PFSK-1 (cell line): ENCODE results near the gene SIL1.

Experiments used
- FOXP2 ChIP-seq: optimal IDR thresholded peaks from 2 replicates; pipeline ENCODE3; 2011; ENCODE audit warnings: borderline replicate concordance, control low read depth, inconsistent platforms; ENCODE audit not compliant: insufficient read depth; ENCODE audit errors: extremely low read length, extremely low read depth
- POLR2AphosphoS5 ChIP-seq: IDR thresholded peaks from 2 replicates; pipeline ENCODE4 v1.6.1; 2012; ENCODE audit warnings: low read depth, mild to moderate bottlenecking, control low read depth, low read length, moderate library complexity
- SIN3A ChIP-seq: IDR thresholded peaks from 2 replicates; pipeline ENCODE4 v1.6.1; 2012; ENCODE audit warnings: mild to moderate bottlenecking, low read length, moderate library complexity, borderline replicate concordance; ENCODE audit not compliant: insufficient read depth
- TAF1 ChIP-seq: IDR thresholded peaks from 2 replicates; pipeline ENCODE4 v1.6.1; 2012; ENCODE audit warnings: low read length, control low read depth, borderline replicate concordance; ENCODE audit not compliant: insufficient read depth
- TF ChIP-seq, protein P1 (sequence below), 2 experiments: IDR thresholded peaks; 2 replicates each; pipeline versions ENCODE4 v1.6.1 to v1.8.0; 2011 to 2012; ENCODE audit warnings: low read depth in 2 of 2, low read length in 2 of 2, control low read depth in 1 of 2, inconsistent platforms in 1 of 2, mild to moderate bottlenecking in 1 of 2, moderate library complexity in 1 of 2; ENCODE audit not compliant: insufficient read depth in 1 of 2

Gene SIL1

DNA sequence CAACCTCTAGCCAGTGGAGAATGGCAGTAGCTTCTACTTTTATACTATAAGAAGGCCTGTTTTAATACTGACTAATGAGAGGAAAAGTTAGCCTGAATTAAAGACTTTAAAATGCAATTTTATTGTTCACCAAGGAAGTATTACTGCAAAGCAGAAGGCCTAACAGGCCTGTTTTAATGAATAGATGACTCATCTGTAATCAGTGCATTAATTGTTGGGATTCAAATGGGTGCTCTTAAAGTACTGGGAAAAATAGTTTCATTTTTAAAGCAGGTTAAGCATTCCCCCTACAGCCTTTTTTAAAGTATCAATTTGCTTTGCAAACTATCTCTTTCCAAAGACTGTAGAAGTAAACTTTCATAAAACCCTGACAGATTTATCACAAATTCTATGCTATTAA lies 147.7 kb downstream of the SIL1 start:
- no peak for TF ChIP-seq FOXP2
- TF ChIP-seq POLR2AphosphoS5, result no peak
- no peak for TF ChIP-seq SIN3A
- TF ChIP-seq, protein P1, sequence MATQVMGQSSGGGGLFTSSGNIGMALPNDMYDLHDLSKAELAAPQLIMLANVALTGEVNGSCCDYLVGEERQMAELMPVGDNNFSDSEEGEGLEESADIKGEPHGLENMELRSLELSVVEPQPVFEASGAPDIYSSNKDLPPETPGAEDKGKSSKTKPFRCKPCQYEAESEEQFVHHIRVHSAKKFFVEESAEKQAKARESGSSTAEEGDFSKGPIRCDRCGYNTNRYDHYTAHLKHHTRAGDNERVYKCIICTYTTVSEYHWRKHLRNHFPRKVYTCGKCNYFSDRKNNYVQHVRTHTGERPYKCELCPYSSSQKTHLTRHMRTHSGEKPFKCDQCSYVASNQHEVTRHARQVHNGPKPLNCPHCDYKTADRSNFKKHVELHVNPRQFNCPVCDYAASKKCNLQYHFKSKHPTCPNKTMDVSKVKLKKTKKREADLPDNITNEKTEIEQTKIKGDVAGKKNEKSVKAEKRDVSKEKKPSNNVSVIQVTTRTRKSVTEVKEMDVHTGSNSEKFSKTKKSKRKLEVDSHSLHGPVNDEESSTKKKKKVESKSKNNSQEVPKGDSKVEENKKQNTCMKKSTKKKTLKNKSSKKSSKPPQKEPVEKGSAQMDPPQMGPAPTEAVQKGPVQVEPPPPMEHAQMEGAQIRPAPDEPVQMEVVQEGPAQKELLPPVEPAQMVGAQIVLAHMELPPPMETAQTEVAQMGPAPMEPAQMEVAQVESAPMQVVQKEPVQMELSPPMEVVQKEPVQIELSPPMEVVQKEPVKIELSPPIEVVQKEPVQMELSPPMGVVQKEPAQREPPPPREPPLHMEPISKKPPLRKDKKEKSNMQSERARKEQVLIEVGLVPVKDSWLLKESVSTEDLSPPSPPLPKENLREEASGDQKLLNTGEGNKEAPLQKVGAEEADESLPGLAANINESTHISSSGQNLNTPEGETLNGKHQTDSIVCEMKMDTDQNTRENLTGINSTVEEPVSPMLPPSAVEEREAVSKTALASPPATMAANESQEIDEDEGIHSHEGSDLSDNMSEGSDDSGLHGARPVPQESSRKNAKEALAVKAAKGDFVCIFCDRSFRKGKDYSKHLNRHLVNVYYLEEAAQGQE (IDR thresholded peaks at IDR 0.05; ENCODE audit: insufficient read depth in 1 of 2, low read depth in 2 of 2, low read length in 2 of 2), result no peak
- no peak for TF ChIP-seq TAF1

DNA sequence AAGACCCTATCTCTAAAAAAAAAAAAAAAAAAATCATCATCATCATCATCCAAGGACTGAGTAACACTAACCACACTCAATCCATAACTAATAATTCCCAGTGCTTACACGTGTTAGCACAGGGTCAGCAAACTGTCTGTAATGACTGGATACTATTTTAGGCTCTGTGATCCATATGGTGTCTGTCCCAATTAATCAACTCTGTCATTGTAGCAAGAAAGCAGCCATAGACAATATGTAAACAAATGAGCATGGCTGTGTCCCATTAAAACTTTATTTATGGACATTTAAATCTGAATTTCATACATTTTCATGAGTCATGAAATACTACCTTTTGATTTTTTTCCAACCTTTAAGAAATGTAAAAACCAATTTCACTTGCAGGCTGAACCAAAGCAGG lies 148.4 kb downstream of the SIL1 start:
- no peak for TF ChIP-seq POLR2AphosphoS5
- TF ChIP-seq, protein P1 (IDR thresholded peaks at IDR 0.05; ENCODE audit: insufficient read depth in 1 of 2, low read depth in 2 of 2, low read length in 2 of 2), result no peak

DNA sequence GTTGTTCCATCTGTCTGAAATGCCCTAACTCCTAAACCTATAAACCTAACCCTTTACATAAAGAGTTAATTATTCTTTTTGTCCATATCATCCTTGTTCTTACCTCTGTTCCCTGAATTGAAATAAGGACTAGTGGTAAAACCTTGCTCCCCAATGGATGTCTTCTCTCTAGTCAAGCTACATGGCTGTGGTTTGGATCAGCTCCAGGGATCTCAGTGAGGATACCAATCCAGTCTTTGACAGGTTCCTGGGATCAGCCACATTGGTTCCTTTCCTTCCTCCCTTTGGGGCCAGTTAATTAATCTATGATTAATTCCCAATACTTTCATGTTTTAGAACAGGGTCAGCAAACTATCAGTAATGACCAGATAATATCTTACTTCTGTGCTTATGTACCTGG lies 151.6 kb downstream of the SIL1 start:
- TF ChIP-seq FOXP2, result no peak
- TF ChIP-seq, protein P1 (IDR thresholded peaks at IDR 0.05; ENCODE audit: insufficient read depth in 1 of 2, low read depth in 2 of 2, low read length in 2 of 2), result no peak
- TF ChIP-seq SIN3A, result no peak
- TF ChIP-seq TAF1, result no peak
- no peak for TF ChIP-seq POLR2AphosphoS5

DNA sequence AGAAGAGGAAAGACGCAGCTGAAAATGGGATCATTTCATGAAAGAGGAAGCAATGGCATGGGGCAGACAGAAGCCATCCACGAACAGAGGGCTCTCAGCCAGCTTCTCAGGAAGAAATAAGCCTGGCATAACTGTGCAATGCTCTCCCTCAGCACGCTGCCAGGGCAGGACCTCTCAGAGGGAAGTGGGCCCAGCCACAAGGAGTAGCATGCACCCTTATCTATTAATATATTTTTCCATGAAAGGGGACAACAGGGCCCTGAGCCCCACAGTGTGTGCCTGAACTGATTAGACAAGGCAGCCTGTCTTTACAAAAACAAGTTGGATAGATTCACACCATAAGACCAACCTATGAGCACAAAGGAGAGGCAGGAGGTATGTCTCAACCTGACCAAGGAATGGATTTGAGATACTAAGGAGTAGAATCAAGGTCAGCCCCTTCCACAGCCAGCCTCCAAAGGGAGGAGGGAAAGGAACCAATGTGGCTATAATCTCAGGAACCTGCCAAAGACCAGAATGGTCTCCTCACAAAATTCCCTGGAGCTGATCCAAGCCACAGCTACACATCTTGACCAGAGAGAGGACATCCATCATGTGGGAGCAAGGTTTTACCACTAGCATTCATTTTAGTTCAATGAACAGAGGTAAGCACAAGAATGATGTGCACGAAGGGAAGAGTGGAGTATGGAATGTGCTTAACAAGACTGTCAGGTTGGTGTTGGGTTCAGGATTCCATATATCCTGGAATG lies 154.8 kb downstream of the SIL1 start:
- TF ChIP-seq, protein P1 (IDR thresholded peaks at IDR 0.05; ENCODE audit: insufficient read depth in 1 of 2, low read depth in 2 of 2, low read length in 2 of 2), result no peak
- TF ChIP-seq SIN3A, result no peak
- TF ChIP-seq FOXP2, result no peak
- no peak for TF ChIP-seq POLR2AphosphoS5

DNA sequence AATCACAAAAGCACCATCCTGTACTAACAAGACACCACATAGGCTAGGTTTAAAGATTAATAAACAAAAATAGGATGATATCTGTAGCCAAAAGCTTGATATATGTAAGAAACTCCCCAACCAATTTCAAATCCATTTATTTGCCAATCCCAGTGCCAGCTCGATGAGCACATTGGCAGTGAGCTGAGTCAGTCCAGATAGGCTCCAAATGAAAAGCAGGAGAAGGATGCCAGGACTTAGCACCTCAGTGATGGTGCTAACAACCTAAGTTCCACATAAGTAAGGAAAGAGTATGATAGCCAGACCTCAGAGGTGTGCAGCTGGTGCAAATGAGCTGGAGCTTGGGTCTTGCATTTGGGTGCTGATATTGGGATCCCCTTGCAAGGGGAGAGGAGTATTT lies 158.1 kb downstream of the SIL1 start:
- TF ChIP-seq POLR2AphosphoS5, result no peak
- no peak for TF ChIP-seq SIN3A
- TF ChIP-seq, protein P1 (IDR thresholded peaks at IDR 0.05; ENCODE audit: insufficient read depth in 1 of 2, low read depth in 2 of 2, low read length in 2 of 2), result no peak
